SW480 (cell line): ENCODE data around the gene ATP6AP2.
"Not testable (repeated sequence)": the region's sequence is repeated elsewhere in the genome, so short reads cannot be mapped to it uniquely, and the experiment has no call there.

Source experiments
- DNase-seq: peaks from one replicate; pipeline ENCODE4 v3.0.0-alpha.2; 2016; ENCODE audit warnings: low spot score

ATP6AP2 gene, protein sequence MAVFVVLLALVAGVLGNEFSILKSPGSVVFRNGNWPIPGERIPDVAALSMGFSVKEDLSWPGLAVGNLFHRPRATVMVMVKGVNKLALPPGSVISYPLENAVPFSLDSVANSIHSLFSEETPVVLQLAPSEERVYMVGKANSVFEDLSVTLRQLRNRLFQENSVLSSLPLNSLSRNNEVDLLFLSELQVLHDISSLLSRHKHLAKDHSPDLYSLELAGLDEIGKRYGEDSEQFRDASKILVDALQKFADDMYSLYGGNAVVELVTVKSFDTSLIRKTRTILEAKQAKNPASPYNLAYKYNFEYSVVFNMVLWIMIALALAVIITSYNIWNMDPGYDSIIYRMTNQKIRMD

GRCh38 chrX:40580537-40581335 lies at the start of gene ATP6AP2:
Gene ATP6AP2, plus strand, starts transcription at chrX:40580970. Its CDS starts 96 bp downstream, at chrX:40581066.
- peak; percentile 97 for DNase-seq

DNA sequence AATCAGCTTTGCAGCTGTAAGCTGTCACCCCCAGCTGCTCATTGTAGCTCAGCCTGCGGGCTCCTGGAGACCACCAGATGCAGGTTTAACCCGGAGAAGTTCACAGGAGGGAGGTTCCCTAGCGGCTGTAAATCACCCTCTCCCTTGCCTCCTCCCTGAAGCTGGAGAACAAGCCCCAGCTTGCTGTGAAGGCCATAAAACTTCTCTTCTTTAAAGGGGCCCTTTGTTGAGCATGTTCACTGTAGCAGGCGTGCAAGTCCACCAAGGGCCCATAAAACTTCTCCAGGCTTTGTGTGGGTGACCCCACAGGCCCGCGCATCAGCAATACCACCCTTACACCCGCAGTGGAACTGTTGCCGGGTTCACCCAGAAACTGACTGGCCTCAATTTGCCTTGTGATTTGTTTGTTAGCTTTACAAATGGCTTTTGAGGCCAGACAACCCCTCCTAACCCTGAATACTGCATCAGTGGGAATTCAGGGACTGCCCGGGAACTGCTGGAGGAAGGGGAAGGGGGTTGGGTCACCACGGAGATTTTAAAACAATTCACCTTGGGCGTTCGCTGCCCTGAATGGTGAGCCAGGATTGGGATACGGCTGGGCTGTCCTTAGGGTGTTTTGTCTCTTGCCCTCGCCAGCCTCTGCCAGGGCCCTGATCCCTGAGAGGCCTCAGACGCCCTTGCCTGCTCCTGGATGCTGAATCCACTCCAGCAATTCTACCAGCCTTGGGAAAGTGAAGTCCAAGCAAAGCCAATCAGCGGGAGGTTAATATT lies 49.5 kb upstream of the ATP6AP2 start:
- DNase-seq: peak; percentile 78

DNA sequence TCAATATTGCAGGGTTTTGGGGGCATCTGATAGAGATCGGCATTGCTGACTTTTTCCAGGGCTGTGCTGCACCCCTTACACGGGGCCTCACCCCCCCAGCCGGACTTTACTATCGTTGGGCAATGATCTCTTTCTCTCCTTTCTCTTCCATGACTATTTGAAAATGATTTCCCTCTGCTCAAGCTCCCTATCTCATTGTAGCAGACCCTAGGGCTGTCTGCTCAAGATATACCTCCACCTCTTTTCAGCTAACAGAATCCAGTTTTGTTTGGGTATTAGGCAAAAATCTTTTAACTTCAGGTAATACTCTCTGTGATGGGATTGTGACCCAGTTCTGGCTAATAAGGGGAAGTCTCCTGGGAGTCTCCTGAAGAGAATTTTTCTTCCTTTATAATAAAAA lies 43.5 kb upstream of the ATP6AP2 start:
- DNase-seq: no peak

- no peak for DNase-seq
Observed at GRCh38 chrX:40538406-40538805, 42.4 kb upstream of the ATP6AP2 start.

GRCh38 chrX:40539214-40540142 lies 41.3 kb upstream of the ATP6AP2 start:
- DNase-seq: no peak

GRCh38 chrX:40542208-40542607 lies 38.6 kb upstream of the ATP6AP2 start:
- no peak for DNase-seq

- no peak for DNase-seq
Observed at GRCh38 chrX:40542972-40543371, 37.8 kb upstream of the ATP6AP2 start.

DNA sequence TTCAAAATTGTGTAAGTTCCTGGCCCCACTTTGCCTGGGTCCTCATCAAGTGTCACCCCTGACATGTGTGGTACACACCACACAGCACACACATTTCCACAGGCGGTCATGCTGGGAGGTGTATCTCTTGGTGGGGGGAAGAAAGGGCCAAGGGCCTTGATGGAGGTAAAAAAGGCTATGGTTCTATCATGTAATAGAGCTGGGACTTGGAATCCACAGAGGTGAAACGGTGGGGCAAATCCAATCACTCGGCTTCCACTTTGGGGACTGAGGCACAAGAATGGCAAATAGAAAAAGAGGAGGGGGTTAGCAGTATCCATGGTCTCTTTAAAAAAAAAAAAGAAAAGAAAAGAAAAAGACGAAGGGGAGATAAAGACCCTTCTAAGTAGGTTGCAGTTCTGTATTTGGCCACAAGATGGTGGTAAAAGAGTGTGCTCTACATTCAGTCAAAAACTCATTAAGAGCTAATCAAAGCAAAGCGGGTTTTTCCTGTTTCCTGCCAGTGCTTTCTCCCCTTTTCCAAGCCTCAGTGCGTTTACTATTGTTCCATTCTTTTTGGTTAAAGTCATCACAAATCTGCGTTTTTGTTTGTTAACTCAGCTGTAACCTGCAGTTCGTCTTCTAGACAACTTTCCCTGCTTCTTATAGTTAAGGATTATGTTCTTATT lies 37.0 kb upstream of the ATP6AP2 start:
- no peak for DNase-seq

DNA sequence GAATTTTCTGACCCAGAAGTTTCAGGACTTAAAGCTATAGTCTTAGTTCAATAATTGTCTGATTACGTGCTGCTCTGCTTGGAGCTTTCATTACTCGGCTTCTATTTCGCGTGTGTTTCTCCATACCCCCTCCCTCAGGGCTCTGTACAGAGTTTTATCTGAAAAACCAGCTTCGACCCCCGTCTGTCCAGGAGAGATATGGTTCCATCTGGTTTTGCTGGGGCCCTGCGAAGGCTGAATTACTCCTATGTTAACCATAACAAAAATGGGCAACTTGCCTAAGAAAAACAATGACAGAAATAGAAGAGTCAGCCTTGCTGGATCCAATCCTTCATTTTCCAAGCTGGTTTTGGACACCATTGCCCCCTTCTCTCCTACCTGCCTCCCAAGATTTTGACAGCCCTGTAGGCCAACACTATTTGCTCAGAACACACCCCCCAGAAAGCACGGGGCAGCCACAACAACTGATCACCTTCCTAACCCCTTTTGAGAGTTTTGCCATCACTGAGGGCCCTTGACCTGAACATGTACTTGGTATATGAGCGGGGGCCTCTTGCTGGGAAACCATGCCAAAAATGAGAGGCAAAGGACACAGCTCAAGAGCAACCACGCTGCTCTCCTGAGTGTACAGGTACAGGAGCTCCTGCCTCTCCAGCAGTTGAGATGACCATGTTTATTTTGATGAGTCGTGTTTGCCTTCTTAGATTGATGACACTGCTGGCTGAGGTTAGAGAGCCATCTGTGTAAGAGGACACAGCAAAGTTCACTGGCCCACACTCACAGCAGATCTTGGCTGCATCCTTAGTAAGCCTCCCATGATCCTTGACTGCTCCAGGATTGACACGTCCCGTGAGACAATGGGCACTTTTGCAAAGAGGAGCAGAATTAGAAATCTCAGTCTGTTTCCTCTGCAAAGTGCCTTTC lies 36.2 kb upstream of the ATP6AP2 start:
- no peak for DNase-seq

GRCh38 chrX:40546870-40547269 lies 33.9 kb upstream of the ATP6AP2 start:
- DNase-seq: no peak

GRCh38 chrX:40550066-40550465 lies 30.7 kb upstream of the ATP6AP2 start:
- DNase-seq: no peak

- peak; percentile 38 for DNase-seq
Observed at GRCh38 chrX:40552768-40553167, 28.0 kb upstream of the ATP6AP2 start.

DNA sequence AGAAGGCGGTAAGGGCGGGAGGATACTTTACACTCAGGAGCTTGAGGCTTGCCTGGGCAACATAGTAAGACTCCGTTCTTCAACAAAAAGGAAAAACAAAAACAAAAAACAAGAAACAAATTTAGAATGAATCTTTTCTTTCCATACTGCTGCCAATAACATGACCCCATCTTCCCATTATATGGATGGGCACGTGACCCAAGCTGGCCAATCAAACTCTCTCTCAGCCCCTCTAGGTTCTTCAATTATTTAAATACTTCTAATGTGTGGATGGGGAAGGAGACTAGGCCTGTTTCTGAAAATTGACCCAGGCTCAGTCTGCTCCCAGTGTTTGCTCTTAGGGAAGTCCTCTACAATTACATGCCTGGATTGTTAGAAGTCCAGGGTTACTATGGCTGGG lies 22.2 kb upstream of the ATP6AP2 start:
- DNase-seq: no peak

- DNase-seq: no peak
Observed at GRCh38 chrX:40563784-40564183, 17.0 kb upstream of the ATP6AP2 start.

DNA sequence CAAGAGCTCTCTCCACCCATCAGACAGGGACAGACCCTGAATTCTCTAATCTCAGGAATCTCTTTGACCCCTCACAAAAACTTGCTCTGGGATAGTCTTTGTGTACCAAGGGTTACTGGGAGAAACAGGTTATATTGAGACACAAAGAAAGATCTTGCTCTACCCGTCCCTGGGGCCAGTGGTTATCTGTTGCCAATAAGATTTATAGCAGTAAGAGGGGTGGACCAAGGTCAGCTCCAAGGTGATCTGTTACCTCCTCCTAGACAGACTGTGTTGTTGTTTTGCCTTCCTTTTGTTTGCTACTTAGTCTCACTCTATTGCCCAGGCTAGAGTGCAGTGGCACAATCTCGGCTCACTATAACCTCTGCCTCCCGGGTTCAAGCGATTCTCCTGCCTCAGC lies 16.3 kb upstream of the ATP6AP2 start:
- no peak for DNase-seq

DNA sequence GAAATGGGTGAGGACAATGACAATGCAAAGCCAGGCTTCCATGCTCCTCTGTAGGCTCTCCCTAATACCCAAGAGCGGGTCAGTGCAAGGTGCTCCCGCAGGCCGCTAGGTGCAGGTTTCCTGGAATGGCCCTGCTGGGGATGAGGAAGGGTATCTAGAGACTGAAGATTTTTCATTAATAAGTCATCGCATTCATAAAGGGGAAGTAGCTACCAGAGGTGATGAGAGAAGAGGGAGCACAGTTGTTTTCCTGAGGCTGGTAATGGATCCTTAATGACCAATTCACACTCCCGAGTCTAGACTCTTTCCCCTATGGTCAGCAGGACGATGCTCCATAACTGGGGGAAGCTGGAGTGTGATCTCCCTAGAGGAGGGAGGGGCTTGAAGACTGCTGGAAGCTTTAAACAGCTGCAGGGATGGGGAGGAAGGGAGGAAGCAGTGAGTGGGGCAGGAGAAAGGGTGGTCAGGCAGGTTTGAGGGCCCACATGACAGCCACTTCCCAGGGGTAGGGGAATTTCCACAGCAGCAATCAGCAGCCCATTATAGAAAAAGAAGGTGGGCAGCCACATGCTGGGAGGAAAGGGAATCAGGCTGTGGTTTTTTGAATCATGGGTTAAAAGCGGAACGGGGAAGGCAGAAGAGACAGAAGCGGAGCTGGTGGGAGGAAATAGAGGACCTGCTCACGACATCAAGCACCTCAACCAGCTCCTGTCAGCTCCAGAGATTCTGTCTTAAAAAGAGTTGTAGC lies 10.2 kb upstream of the ATP6AP2 start:
- no peak for DNase-seq

DNA sequence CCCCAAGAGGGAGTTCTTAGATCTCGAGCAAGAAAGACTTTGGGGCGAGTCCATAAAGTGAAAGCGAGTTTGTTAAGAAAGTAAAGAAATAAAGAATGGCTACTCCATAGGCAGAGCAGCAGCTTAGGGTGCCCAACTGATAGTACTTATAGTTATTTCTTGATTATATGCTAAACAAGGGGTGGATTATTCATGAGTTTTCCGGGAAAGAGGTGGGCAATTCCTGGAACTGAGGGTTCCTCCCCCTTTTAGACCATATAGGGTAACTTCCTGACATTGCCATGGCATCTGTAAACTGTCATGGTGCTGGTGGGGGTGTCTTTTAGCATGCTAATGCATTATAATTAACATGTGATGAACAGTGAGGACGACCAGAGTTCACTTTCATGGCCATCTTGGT lies 9.6 kb upstream of the ATP6AP2 start:
- not testable (repeated sequence) for DNase-seq

GRCh38 chrX:40571600-40571999 lies 9.2 kb upstream of the ATP6AP2 start:
- DNase-seq: no peak

DNA sequence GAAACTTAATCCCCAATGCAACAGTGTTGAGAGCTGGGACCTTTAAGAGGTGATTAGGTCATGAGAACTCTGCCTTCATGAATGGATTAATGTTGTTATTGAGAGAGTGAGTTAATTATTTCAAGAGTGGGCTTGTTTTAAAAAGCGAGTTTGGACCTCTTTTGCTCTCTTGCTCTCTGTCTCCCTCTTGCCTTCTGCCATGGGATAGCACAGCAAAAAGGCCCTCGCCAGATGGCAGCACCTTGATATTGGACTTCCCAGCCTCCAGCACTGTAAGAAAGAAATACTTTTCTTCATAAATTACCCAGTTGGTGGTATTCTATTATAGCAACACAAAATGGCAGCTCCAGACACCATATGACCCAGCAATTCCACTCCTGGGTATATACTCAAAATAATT lies 7.0 kb upstream of the ATP6AP2 start:
- peak; percentile 11 for DNase-seq
